Fibroblast of pulmonary artery (primary cell): ENCODE data around the gene CPSF3.
A peak's percentile ranks its signal among the peaks of the same experiment; 100 is the strongest.

Source experiments
- DNase-seq: peaks from one replicate; pipeline ENCODE4 v3.0.0-alpha.2; 2010; ENCODE audit warnings: low read depth
- H3K4me3 ChIP-seq: replicated peaks from 2 replicates; pipeline ENCODE4 v1.5.1; 2011; ENCODE audit warnings: low read depth, mild to moderate bottlenecking, control low read depth, low read length, moderate library complexity
- CTCF ChIP-seq: IDR thresholded peaks from 2 replicates; pipeline ENCODE4 v1.5.1; 2011; ENCODE audit warnings: mild to moderate bottlenecking, control low read depth, low read length, inconsistent platforms; ENCODE audit errors: missing control alignments

Gene CPSF3

GRCh38 chr2:9405636-9406035, 17.8 kb upstream of the CPSF3 start:
- no peak overlapping the region for H3K4me3 ChIP-seq
- no peak for TF ChIP-seq CTCF
- DNase-seq, result peak; percentile 9

- no peak overlapping the region for H3K4me3 ChIP-seq
- no peak for DNase-seq
- no peak for TF ChIP-seq CTCF
These were observed 16.7 kb upstream of the CPSF3 start for GRCh38 chr2:9406529-9407362.

GRCh38 chr2:9407363-9407811, 16.1 kb upstream of the CPSF3 start:
- TF ChIP-seq CTCF, result no peak
- DNase-seq, result no peak
- H3K4me3 ChIP-seq, result no peak overlapping the region

- DNase-seq, result no peak
- no peak for TF ChIP-seq CTCF
- no peak overlapping the region for H3K4me3 ChIP-seq
These were observed 14.8 kb upstream of the CPSF3 start for GRCh38 chr2:9408641-9409151.

GRCh38 chr2:9410108-9410507, 13.3 kb upstream of the CPSF3 start:
- no peak overlapping the region for H3K4me3 ChIP-seq
- DNase-seq, result no peak
- no peak for TF ChIP-seq CTCF

- TF ChIP-seq CTCF, result no peak
- no peak overlapping the region for H3K4me3 ChIP-seq
- DNase-seq, result no peak
These were observed 10.7 kb upstream of the CPSF3 start for GRCh38 chr2:9412781-9413180.
